SU-DHL-6 (cell line): ENCODE results near the gene P2RY8.

Experiments
- CTCF ChIP-seq: fragments of 200-600 bp; sonication (generic); IDR thresholded peaks from one replicate; pipeline ENCODE4 v1.5.1; 2017; ENCODE audit warnings: antibody characterized with exemption, mild to moderate bottlenecking, low read length, moderate library complexity; ENCODE audit not compliant: insufficient read depth, poor library complexity, severe bottlenecking
- EZH2phosphoT487 ChIP-seq: fragments of 200-600 bp; sonication (generic), shearing (Covaris generic); conservative IDR thresholded peaks from 2 replicates; pipeline ENCODE4 v1.6.1; 2018; ENCODE audit warnings: mild to moderate bottlenecking, antibody characterized with exemption, low read length, moderate library complexity, mixed read lengths

- TF ChIP-seq CTCF: no peak
- TF ChIP-seq EZH2phosphoT487: no peak
Measured at GRCh38 chrX:1480082-1480785, 56.8 kb downstream of the P2RY8 start.
